ENCODE data around the gene DST.

Gene DST

GRCh38 chr6:56620229-56620868 lies 22.3 kb downstream of the DST start:
- no peak for DNase-seq

GRCh38 chr6:56618050-56618449 lies 24.6 kb downstream of the DST start:
- DNase-seq = no peak

- DNase-seq = no peak
These were observed 25.7 kb downstream of the DST start for GRCh38 chr6:56616967-56617366.

GRCh38 chr6:56613247-56613851 lies 29.3 kb downstream of the DST start:
- DNase-seq = no peak

- no peak for DNase-seq
These were observed 34.4 kb downstream of the DST start for GRCh38 chr6:56608332-56608731.

GRCh38 chr6:56607111-56607752 lies 35.5 kb downstream of the DST start:
- DNase-seq = no peak

GRCh38 chr6:56605435-56605834 lies 37.3 kb downstream of the DST start:
- DNase-seq = no peak

GRCh38 chr6:56604186-56604585 lies 38.5 kb downstream of the DST start:
- DNase-seq = no peak

- no peak for DNase-seq
These were observed 41.3 kb downstream of the DST start for GRCh38 chr6:56601390-56601789.

- no peak for DNase-seq
These were observed 47.1 kb downstream of the DST start for GRCh38 chr6:56595490-56596122.

GRCh38 chr6:56594699-56595098 lies 48.0 kb downstream of the DST start:
- DNase-seq = no peak

GRCh38 chr6:56593801-56594318 lies 48.8 kb downstream of the DST start:
- no peak for DNase-seq

- no peak for DNase-seq
These were observed 60.5 kb downstream of the DST start for GRCh38 chr6:56582236-56582635.

GRCh38 chr6:56581296-56581925 lies 61.3 kb downstream of the DST start:
- no peak for DNase-seq

GRCh38 chr6:56580271-56580670 lies 62.4 kb downstream of the DST start:
- DNase-seq = no peak

GRCh38 chr6:56579155-56579851 lies 63.4 kb downstream of the DST start:
- DNase-seq = no peak

GRCh38 chr6:56575736-56576135 lies 67.0 kb downstream of the DST start:
- no peak for DNase-seq

GRCh38 chr6:56574292-56574691 lies 68.4 kb downstream of the DST start:
- no peak for DNase-seq

GRCh38 chr6:56573624-56574023 lies 69.1 kb downstream of the DST start:
- DNase-seq = no peak

GRCh38 chr6:56572788-56573471 lies 69.8 kb downstream of the DST start:
- DNase-seq = no peak

- no peak for DNase-seq
These were observed 71.1 kb downstream of the DST start for GRCh38 chr6:56571605-56572004.

Measured in activated gamma-delta T cell (primary cell).